ENCODE results near the gene TMEM129. TPM values are rescaled to one million over a fixed set of nuclear protein-coding genes. Genes with fewer than 3 reads are reported as not detected.
A peak's percentile ranks its signal among the peaks of the same experiment; 100 is the strongest.

Gene TMEM129
- total and polyA plus RNA-seq, 10 of the 15 experiments (the other 5 are each of a cell fraction or from before 2014, with no cell fraction given), result 0.19 to 24.9 (median 13.2) TPM

DNA sequence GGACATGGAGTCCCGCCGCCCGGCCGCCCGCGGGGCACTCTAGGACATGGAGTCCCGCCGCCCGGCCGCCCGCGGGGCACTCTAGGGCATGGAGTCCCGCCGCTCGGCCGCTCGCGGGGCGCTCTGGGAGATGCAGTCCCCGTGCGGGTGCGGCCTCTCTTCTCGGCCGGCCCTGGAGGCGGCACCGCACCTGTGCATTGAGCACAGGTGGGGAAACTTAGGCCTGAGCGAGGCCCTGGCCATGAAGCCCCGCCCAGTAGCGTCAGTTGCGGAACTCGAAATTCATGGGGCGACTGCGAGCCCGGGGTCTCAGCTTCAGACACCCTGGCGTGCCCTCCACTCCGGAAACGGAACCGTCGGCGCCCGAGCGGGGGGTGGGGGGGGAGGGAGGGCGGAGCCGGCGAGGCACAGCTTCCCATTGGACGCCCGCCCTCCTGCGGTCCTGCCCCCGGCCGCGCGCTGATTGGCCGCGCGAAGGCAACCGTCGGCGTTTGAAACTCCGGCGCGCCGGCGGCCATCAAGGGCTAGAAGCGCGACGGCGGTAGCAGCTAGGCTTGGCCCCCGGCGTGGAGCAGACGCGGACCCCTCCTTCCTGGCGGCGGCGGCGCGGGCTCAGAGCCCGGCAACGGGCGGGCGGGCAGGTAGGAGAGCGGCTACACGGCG lies at the start of gene TMEM129, which contains the start of gene TACC3 (continued):
- TF ChIP-seq FOXK2 (IDR thresholded peaks at IDR 0.05), result no peak
- no peak for TF ChIP-seq ESRRA (IDR thresholded peaks at IDR 0.05; ENCODE audit: low read length)
- TF ChIP-seq BACH1 (IDR thresholded peaks at IDR 0.05; ENCODE audit: borderline replicate concordance), result no peak
- 0 out of 2 replicates have a peak, but pooled peaks have one; percentile 38 for TF ChIP-seq TBL1XR1 (IDR thresholded peaks at IDR 0.05; ENCODE audit: low read depth, low read length)

DNA sequence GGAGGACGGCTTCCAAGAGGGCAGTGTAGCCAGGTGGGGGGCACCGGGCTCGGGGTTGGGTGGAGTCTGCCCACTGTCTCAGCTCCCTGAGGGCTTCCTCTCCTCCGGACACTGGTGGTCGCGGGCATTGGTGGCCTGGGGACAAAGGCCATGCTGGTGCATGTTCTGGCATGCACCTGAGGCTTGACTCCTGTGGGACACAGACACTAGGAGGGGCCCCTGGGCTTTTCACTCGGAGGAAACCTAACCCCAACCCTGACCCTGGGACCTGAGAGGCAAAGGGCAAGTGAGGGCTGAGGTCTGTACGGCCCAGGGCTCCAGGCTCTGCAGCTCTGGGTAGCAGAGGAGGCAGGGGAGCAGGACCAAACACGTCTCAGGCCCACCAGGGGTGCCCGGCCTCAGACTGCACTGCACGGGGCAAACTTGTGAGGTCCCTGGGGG lies 49.7 kb upstream of the TMEM129 start:
- Histone ChIP-seq H3K9me3 (replicated peaks; ENCODE audit: control insufficient read depth, insufficient read depth, low read length) (no peaks in the 10 kb centered on the region), H3K4me3 (no peak overlapping the region), H3K4me2 (ENCODE audit: control insufficient read depth, insufficient read depth) (no peak overlapping the region), H3K27ac (ENCODE audit: control insufficient read depth, insufficient read depth) (no peak overlapping the region), H3K27me3 (replicated peaks in 1 of 2; ENCODE audit: control insufficient read depth in 2 of 2, insufficient read depth in 2 of 2, low read length in 1 of 2) (peaks cover 3% of the 10 kb centered on the region in 2 experiments; a peak in 3 of 4 replicates), H3K79me2 (ENCODE audit: control insufficient read depth, insufficient read depth, low read length) (no peaks in the 10 kb centered on the region), H3K4me1 (ENCODE audit: control insufficient read depth, insufficient read depth, low read length) (peaks cover 9% of the 10 kb centered on the region), H2AFZ (ENCODE audit: control insufficient read depth, low read depth, low read length) (no peak overlapping the region), H3K36me3 (ENCODE audit: control insufficient read depth in 2 of 2, insufficient read depth in 2 of 2, low read length in 1 of 2) (no peaks in the 10 kb centered on the region), H4K20me1 (ENCODE audit: control insufficient read depth, insufficient read depth) (no peaks in the 10 kb centered on the region), H3K9ac (ENCODE audit: control insufficient read depth, insufficient read depth, low read length) (no peak overlapping the region)
- DNase-seq (ENCODE audit: low read depth, low spot score), result no peak
- ATAC-seq, result peak; percentile 10; the same call in 1 of the 3 replicates
- ChIA-PET POLR2A (no interaction called here), RAD21 (ENCODE audit: unreplicated experiment) (no interaction called here), SMC1A (ENCODE audit: uncharacterized antibody, unreplicated experiment) (no interaction called here), CTCF (no interaction called here)
- in situ Hi-C loops (cut with MboI) (no loop called here), intact Hi-C loops (cut with micrococcal nuclease; ENCODE audit: unreplicated experiment) (no loop called here)
- 29% methylated on average over 11 of the region's 11 CpGs for WGBS (ENCODE audit: insufficient coverage, insufficient replicate concordance, low lambda C conversion rate, missing lambda C conversion rate)
- no peak for FAIRE-seq
- no TSS peak for BruUV-seq (replicated peaks)
- TF ChIP-seq NR2C2 (IDR thresholded peaks at IDR 0.05; ENCODE audit: borderline replicate concordance, control insufficient read depth, insufficient read length, low read depth) (no peak), ZSCAN29 (IDR thresholded peaks at IDR 0.05) (no peak), STAT3 (IDR thresholded peaks at IDR 0.05; ENCODE audit: low read depth, low read length) (no peak), HCFC1 (IDR thresholded peaks at IDR 0.05; ENCODE audit: low read length) (no peak), GABPA (IDR thresholded peaks at IDR 0.05; ENCODE audit: low read depth) (no peak), RCOR1 (conservative IDR thresholded peaks at IDR 0.05; ENCODE audit: low read depth, low read length) (no peak), ZNF24 (IDR thresholded peaks at IDR 0.05) (no peak), NR2F1 (conservative IDR thresholded peaks at IDR 0.05) (no peak), BCL11A (IDR thresholded peaks at IDR 0.05; ENCODE audit: low read depth, low read length) (no peak), WRNIP1 (IDR thresholded peaks at IDR 0.05; ENCODE audit: borderline replicate concordance, low read depth, low read length) (no peak)
- TF ChIP-seq, protein P1, sequence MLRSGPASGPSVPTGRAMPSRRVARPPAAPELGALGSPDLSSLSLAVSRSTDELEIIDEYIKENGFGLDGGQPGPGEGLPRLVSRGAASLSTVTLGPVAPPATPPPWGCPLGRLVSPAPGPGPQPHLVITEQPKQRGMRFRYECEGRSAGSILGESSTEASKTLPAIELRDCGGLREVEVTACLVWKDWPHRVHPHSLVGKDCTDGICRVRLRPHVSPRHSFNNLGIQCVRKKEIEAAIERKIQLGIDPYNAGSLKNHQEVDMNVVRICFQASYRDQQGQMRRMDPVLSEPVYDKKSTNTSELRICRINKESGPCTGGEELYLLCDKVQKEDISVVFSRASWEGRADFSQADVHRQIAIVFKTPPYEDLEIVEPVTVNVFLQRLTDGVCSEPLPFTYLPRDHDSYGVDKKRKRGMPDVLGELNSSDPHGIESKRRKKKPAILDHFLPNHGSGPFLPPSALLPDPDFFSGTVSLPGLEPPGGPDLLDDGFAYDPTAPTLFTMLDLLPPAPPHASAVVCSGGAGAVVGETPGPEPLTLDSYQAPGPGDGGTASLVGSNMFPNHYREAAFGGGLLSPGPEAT (IDR thresholded peaks at IDR 0.05; ENCODE audit: low read depth), result no peak
- TF ChIP-seq, protein P2, sequence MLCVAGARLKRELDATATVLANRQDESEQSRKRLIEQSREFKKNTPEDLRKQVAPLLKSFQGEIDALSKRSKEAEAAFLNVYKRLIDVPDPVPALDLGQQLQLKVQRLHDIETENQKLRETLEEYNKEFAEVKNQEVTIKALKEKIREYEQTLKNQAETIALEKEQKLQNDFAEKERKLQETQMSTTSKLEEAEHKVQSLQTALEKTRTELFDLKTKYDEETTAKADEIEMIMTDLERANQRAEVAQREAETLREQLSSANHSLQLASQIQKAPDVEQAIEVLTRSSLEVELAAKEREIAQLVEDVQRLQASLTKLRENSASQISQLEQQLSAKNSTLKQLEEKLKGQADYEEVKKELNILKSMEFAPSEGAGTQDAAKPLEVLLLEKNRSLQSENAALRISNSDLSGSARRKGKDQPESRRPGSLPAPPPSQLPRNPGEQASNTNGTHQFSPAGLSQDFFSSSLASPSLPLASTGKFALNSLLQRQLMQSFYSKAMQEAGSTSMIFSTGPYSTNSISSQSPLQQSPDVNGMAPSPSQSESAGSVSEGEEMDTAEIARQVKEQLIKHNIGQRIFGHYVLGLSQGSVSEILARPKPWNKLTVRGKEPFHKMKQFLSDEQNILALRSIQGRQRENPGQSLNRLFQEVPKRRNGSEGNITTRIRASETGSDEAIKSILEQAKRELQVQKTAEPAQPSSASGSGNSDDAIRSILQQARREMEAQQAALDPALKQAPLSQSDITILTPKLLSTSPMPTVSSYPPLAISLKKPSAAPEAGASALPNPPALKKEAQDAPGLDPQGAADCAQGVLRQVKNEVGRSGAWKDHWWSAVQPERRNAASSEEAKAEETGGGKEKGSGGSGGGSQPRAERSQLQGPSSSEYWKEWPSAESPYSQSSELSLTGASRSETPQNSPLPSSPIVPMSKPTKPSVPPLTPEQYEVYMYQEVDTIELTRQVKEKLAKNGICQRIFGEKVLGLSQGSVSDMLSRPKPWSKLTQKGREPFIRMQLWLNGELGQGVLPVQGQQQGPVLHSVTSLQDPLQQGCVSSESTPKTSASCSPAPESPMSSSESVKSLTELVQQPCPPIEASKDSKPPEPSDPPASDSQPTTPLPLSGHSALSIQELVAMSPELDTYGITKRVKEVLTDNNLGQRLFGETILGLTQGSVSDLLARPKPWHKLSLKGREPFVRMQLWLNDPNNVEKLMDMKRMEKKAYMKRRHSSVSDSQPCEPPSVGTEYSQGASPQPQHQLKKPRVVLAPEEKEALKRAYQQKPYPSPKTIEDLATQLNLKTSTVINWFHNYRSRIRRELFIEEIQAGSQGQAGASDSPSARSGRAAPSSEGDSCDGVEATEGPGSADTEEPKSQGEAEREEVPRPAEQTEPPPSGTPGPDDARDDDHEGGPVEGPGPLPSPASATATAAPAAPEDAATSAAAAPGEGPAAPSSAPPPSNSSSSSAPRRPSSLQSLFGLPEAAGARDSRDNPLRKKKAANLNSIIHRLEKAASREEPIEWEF (IDR thresholded peaks at IDR 0.05; ENCODE audit: insufficient replicate concordance, low read depth, low read length), result no peak

All from GM12878 (cell line).